GM19043 (cell line): ENCODE results near the gene LYPD8.

Source experiments
- ATAC-seq: cut with Tn5 transposase; IDR thresholded peaks from one replicate; pipeline ENCODE4 v1.9.1; 2021; ENCODE audit warnings: low read depth; ENCODE audit not compliant: unreplicated experiment

The LYPD8 gene

GRCh38 chr1:248703674-248704073, 51.9 kb downstream of the LYPD8 start:
- ATAC-seq = no peak

GRCh38 chr1:248702714-248703113, 52.8 kb downstream of the LYPD8 start, which contains the start of gene OR14I1:
Gene OR14I1 (minus strand): TSS chr1:248702766.
- ATAC-seq = no peak

GRCh38 chr1:248699099-248699498, 56.5 kb downstream of the LYPD8 start:
- no peak for ATAC-seq

- no peak for ATAC-seq
Observed at GRCh38 chr1:248697907-248698306, 57.7 kb downstream of the LYPD8 start.

- ATAC-seq = no peak
Observed at GRCh38 chr1:248696774-248697173, 58.8 kb downstream of the LYPD8 start.

- no peak for ATAC-seq
Observed at GRCh38 chr1:248696261-248696660, 59.3 kb downstream of the LYPD8 start.

- ATAC-seq = no peak
Observed at GRCh38 chr1:248695451-248696132, 60.0 kb downstream of the LYPD8 start.

GRCh38 chr1:248691567-248692155, 63.9 kb downstream of the LYPD8 start:
- ATAC-seq = no peak
